ENCODE results near the gene KCND2. TPM values are rescaled to one million over a fixed set of nuclear protein-coding genes. Genes with fewer than 3 reads are reported as not detected.

The KCND2 gene
- total and polyA plus RNA-seq, 3 donors from 2014 or later = 3.8 to 6.1 (median 5.1) TPM

GRCh38 chr7:120735791-120736190, 462.8 kb downstream of the KCND2 start:
- Histone ChIP-seq H3K4me3 (no peak overlapping the region), H3K9me3 (no peaks in the 10 kb centered on the region), H3K36me3 (ENCODE audit: low read depth, missing control alignments) (no peaks in the 10 kb centered on the region), H3K27ac (no peak overlapping the region), H3K4me1 (no peaks in the 10 kb centered on the region), H3K27me3 (no peaks in the 10 kb centered on the region)
- TF ChIP-seq POLR2A (IDR thresholded peaks at IDR 0.05) = no peak
- TF ChIP-seq, protein P1, sequence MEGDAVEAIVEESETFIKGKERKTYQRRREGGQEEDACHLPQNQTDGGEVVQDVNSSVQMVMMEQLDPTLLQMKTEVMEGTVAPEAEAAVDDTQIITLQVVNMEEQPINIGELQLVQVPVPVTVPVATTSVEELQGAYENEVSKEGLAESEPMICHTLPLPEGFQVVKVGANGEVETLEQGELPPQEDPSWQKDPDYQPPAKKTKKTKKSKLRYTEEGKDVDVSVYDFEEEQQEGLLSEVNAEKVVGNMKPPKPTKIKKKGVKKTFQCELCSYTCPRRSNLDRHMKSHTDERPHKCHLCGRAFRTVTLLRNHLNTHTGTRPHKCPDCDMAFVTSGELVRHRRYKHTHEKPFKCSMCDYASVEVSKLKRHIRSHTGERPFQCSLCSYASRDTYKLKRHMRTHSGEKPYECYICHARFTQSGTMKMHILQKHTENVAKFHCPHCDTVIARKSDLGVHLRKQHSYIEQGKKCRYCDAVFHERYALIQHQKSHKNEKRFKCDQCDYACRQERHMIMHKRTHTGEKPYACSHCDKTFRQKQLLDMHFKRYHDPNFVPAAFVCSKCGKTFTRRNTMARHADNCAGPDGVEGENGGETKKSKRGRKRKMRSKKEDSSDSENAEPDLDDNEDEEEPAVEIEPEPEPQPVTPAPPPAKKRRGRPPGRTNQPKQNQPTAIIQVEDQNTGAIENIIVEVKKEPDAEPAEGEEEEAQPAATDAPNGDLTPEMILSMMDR (IDR thresholded peaks at IDR 0.05) = no peak
- WGBS, 2 donors = 23 to 36% methylated on average over 2 of the region's 2 CpGs
- DNase-seq = no peak
- intact Hi-C loops (cut with DNase I; ENCODE audit: low total_unique reads) = no loop called here

DNA sequence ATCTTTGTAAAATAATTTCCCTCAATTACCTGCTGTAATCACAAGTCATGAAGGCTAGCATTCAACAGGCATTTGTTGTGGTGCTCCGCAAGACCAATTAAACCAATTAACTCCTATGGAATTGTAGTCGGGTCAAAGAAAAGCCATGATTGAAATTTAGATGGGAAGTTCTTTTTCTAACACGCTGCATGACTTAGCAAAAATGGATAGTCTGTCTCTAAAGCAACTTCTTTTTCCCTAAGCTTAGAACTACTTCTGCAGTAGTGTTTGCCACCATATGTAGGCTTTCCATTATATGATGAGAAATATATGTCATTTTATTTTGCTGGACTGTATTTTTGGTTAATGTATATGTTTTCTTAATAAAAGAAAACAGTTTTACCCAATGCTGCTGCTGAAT, 465.8 kb downstream of the KCND2 start:
- no peaks in the 10 kb centered on the region for H3K9me3 ChIP-seq
- 87 to 88% methylated on average over 3 of the region's 3 CpGs for WGBS, 2 donors
- no peaks in the 10 kb centered on the region for H3K4me1 ChIP-seq
- H3K27me3 ChIP-seq = no peaks in the 10 kb centered on the region
- H3K36me3 ChIP-seq (ENCODE audit: low read depth, missing control alignments) = no peaks in the 10 kb centered on the region
- intact Hi-C loops (cut with DNase I; ENCODE audit: low total_unique reads) = no loop called here
- TF ChIP-seq, protein P1 (IDR thresholded peaks at IDR 0.05) = no peak
- TF ChIP-seq POLR2A (IDR thresholded peaks at IDR 0.05) = no peak
- no peak overlapping the region for H3K4me3 ChIP-seq
- no peak overlapping the region for H3K27ac ChIP-seq
- no peak for DNase-seq

DNA sequence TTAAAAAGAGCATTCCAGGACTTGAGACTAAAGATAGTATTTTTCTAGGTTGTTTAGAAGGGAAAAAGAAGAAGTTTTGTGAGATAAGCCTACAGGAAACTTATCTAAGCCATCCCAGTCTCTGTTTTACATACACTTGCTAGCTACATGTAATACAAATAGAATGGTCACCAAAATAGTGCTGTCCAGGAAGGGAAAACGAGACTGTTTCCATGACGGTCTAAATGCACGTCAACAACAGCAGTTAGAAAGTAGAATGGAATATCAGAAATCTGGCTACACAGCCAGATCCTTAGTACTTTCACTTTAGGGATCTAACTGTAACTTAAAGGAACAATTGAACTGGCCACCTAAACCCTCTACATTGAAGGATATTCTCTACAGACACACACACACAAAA, 467.4 kb downstream of the KCND2 start:
- WGBS, 2 donors = 34 to 60% methylated on average over 3 of the region's 3 CpGs
- Histone ChIP-seq H3K27ac (no peak overlapping the region), H3K4me3 (no peak overlapping the region), H3K36me3 (ENCODE audit: low read depth, missing control alignments) (no peaks in the 10 kb centered on the region), H3K27me3 (no peaks in the 10 kb centered on the region), H3K9me3 (no peaks in the 10 kb centered on the region), H3K4me1 (no peaks in the 10 kb centered on the region)
- intact Hi-C loops (cut with DNase I; ENCODE audit: low total_unique reads) = no loop called here
- DNase-seq = no peak
- TF ChIP-seq, protein P1 (IDR thresholded peaks at IDR 0.05) = no peak
- TF ChIP-seq POLR2A (IDR thresholded peaks at IDR 0.05) = no peak

DNA sequence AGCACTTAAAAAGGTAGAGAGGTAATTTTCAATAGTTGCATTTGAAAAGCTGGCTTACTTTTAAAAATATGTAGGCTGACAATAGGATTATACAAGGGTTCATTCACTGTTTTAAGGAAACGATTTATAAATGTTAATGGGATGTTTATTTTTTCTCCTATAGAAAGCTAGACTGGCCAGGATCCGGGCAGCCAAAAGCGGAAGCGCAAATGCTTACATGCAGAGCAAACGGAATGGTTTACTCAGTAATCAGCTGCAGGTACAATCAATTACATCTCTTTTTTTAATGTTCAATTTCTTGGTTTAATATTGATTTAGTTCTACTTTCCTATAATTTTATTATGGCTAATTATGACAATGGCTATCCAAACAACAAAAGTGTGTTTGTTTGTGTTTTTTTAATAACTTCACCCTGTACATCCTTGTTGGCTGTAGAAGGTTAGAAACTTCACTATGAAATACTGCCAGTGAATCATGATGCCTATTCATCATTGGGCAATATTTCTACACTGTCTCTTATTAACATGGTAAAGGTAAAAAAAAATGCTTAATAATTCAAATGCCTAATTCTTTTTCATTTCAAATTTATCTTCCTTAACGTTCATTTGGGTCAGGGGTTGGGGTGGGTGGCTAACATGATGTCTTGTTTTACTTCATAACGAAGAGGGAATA, 468.5 kb downstream of the KCND2 start:
- H3K9me3 ChIP-seq = no peaks in the 10 kb centered on the region
- 84 to 87% methylated on average over 7 of the region's 7 CpGs for WGBS, 2 donors
- H3K27ac ChIP-seq = no peak overlapping the region
- DNase-seq = no peak
- TF ChIP-seq, protein P1 (IDR thresholded peaks at IDR 0.05) = no peak
- TF ChIP-seq POLR2A (IDR thresholded peaks at IDR 0.05) = no peak
- H3K4me3 ChIP-seq = no peak overlapping the region
- H3K36me3 ChIP-seq (ENCODE audit: low read depth, missing control alignments) = no peaks in the 10 kb centered on the region
- no peaks in the 10 kb centered on the region for H3K27me3 ChIP-seq
- intact Hi-C loops (cut with DNase I; ENCODE audit: low total_unique reads) = no loop called here
- H3K4me1 ChIP-seq = no peaks in the 10 kb centered on the region

- no peak for DNase-seq
- TF ChIP-seq, protein P1 (IDR thresholded peaks at IDR 0.05) = no peak
- TF ChIP-seq POLR2A (IDR thresholded peaks at IDR 0.05) = no peak
- Histone ChIP-seq H3K4me3 (no peak overlapping the region), H3K36me3 (ENCODE audit: low read depth, missing control alignments) (no peaks in the 10 kb centered on the region), H3K4me1 (no peaks in the 10 kb centered on the region), H3K9me3 (no peaks in the 10 kb centered on the region), H3K27me3 (no peaks in the 10 kb centered on the region), H3K27ac (no peak overlapping the region)
- 53 to 57% methylated on average over 5 of the region's 5 CpGs for WGBS, 2 donors
- intact Hi-C loops (cut with DNase I; ENCODE audit: low total_unique reads) = no loop called here
Measured at GRCh38 chr7:120742372-120742771, 469.4 kb downstream of the KCND2 start.

Measured in testis (tissue), 3 donors.